Fibroblast of lung (primary cell): Measurements from ENCODE around the gene KRT4. TPM values are rescaled to one million over a fixed set of nuclear protein-coding genes. Genes with fewer than 3 reads are reported as not detected.

Experiments used
- DNase-seq, 2 donors: peaks; one replicate each; pipeline versions ENCODE4 v3.0.0 to v3.0.0-alpha.2; 2010; ENCODE audit warnings: low read depth in 2 of 2
- H2AFZ ChIP-seq: 2 replicates; pipeline ENCODE4 v1.5.1; 2012; ENCODE audit warnings: low read length, control low read depth, inconsistent platforms
- H3K27ac ChIP-seq: 2 replicates; pipeline ENCODE4 v1.5.1; 2011; ENCODE audit warnings: low read length, control low read depth; ENCODE audit not compliant: insufficient read depth
- H3K27me3 ChIP-seq: 2 replicates; pipeline ENCODE4 v1.5.1; 2011; ENCODE audit warnings: mild to moderate bottlenecking, low read length; ENCODE audit not compliant: control insufficient read depth, insufficient read depth
- H3K36me3 ChIP-seq: 2 replicates; pipeline ENCODE4 v1.5.1; 2011; ENCODE audit warnings: low read length; ENCODE audit not compliant: control insufficient read depth, insufficient read depth
- H3K4me1 ChIP-seq: 2 replicates; pipeline ENCODE4 v1.5.1; 2011; ENCODE audit warnings: low read length; ENCODE audit not compliant: control insufficient read depth, insufficient read depth; ENCODE audit errors: extremely low read depth
- H3K4me2 ChIP-seq: 2 replicates; pipeline ENCODE4 v1.5.1; 2011; ENCODE audit warnings: low read length, control low read depth; ENCODE audit not compliant: insufficient read depth; ENCODE audit errors: extremely low read depth
- H3K4me3 ChIP-seq, 4 experiments: fragments of 200-600 bp in 1 of 4; sonication (generic) in 1 of 4; replicated peaks in 1 of 4; 2 replicates each; pipeline ENCODE4 v1.5.1; 2011 to 2016; ENCODE audit warnings: low read length in 4 of 4, low read depth in 3 of 4, mild to moderate bottlenecking in 3 of 4, control low read depth in 2 of 4, inconsistent platforms in 1 of 4, mixed read lengths in 1 of 4; ENCODE audit not compliant: insufficient read depth in 1 of 4; ENCODE audit errors: control extremely low read depth in 1 of 4
- H3K79me2 ChIP-seq: 2 replicates; pipeline ENCODE4 v1.5.1; 2012; ENCODE audit warnings: mild to moderate bottlenecking, low read length, inconsistent platforms; ENCODE audit not compliant: control insufficient read depth, insufficient read depth
- H3K9ac ChIP-seq: 2 replicates; pipeline ENCODE4 v1.5.1; 2011; ENCODE audit warnings: mild to moderate bottlenecking, low read length, control low read depth; ENCODE audit not compliant: insufficient read depth
- H3K9me3 ChIP-seq: 2 replicates; pipeline ENCODE4 v1.5.1; 2012; ENCODE audit warnings: low read depth, low read length; ENCODE audit not compliant: control insufficient read depth, insufficient read depth
- H4K20me1 ChIP-seq: 2 replicates; pipeline ENCODE4 v1.5.1; 2011; ENCODE audit warnings: low read length; ENCODE audit not compliant: control insufficient read depth, insufficient read depth; ENCODE audit errors: extremely low read depth
- CTCF ChIP-seq, 2 donors: IDR thresholded peaks in 1 of 2; conservative IDR thresholded peaks in 1 of 2; 1 replicate in 1 of 2; 2 replicates in 1 of 2; pipeline ENCODE4 v1.5.1; 2011 to 2012; ENCODE audit warnings: low read length in 2 of 2, control low read depth in 1 of 2, inconsistent platforms in 1 of 2, low read depth in 1 of 2, mild to moderate bottlenecking in 1 of 2
- EZH2 ChIP-seq: IDR thresholded peaks from 2 replicates; pipeline ENCODE4 v1.5.1; 2012; ENCODE audit warnings: low read length, control low read depth, mild to moderate bottlenecking; ENCODE audit errors: missing control alignments
- polyA plus RNA-seq, 2 donors: library from polyadenylated mRNA; depleted of rRNA in 1 of 2; stranded (reverse) in 1 of 2; unstranded in 1 of 2; fragments of >200 nt; gene quantifications; 2 replicates each; pipeline ENCODE4 v1.2.1, GENCODE V29; 2011 to 2012; ENCODE audit warnings: missing spikeins in 1 of 2
- total RNA-seq: library from RNA; depleted of rRNA; stranded (reverse); fragments of >200 nt; gene quantifications from 2 replicates; pipeline ENCODE4 v1.2.1, GENCODE V29; 2014

Gene KRT4
- total and polyA plus RNA-seq, 2 donors (not counting 1 experiment from before 2014, with no cell fraction given), result under 0.01 to 0.23 TPM

DNA sequence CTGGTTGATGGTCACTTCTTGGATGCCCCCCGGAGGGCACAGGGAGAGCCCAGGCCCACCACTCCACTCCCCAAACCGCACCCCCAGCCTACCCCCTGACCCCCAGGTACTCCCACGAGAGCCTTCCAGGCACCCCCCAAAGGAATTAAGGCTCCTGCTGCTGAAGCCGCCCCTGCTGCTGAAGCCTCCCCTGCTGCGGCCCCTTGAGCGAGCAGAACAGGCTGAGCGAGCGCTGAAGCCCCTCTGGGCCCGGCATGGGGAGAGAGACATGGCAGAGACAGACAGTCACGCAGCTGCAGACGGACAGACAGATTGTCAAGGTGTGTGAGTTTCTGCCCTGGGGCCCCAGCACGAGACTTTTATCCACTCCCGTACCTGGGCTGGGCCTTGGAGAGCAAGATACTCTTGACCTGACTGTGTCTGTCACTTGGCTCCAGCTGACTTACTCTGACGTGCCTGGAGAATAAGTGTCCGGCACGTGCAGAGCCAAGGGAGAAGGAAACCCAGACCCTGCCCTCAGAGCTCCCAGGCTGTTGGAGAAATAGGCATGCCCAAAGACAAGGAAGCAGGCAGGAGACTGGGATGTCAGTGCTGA, 34.8 kb upstream of the KRT4 start, which contains the start of gene KRT78:
KRT78 (minus strand) TSS at position 334 of the 595 bp plus-strand sequence; CDS start at position 270, 64 bp downstream.
- H3K4me3 ChIP-seq, result no peak within 1 kb of the TSS
- H3K36me3 ChIP-seq, result no peaks in the 10 kb centered on the region
- H3K9me3 ChIP-seq, result no peaks in the 10 kb centered on the region
- peaks cover 2% of the 10 kb centered on the region for H3K27me3 ChIP-seq
- no peaks in the 10 kb centered on the region for H3K4me1 ChIP-seq
- no peak within 1 kb of the TSS for H3K4me2 ChIP-seq
- no peaks in the 10 kb centered on the region for H4K20me1 ChIP-seq
- no peak within 1 kb of the TSS for H3K9ac ChIP-seq
- no peak for DNase-seq
- H2AFZ ChIP-seq, result no peak within 1 kb of the TSS
- H3K79me2 ChIP-seq, result no peaks in the 10 kb centered on the region
- TF ChIP-seq CTCF (conservative IDR thresholded peaks at IDR 0.05 in 1 of 2, IDR thresholded peaks at IDR 0.05 in 1 of 2; ENCODE audit: low read depth in 1 of 2, low read length in 2 of 2) (no peak), EZH2 (no peak)
- no peak within 1 kb of the TSS for H3K27ac ChIP-seq

- Histone ChIP-seq H3K9me3 (no peaks in the 10 kb centered on the region), H3K4me1 (no peaks in the 10 kb centered on the region), H4K20me1 (no peaks in the 10 kb centered on the region), H3K79me2 (no peaks in the 10 kb centered on the region), H2AFZ (no peak overlapping the region), H3K36me3 (no peaks in the 10 kb centered on the region), H3K4me3 (no peak overlapping the region), H3K4me2 (no peak overlapping the region), H3K27me3 (peaks cover 2% of the 10 kb centered on the region), H3K9ac (no peak overlapping the region), H3K27ac (no peak overlapping the region)
- DNase-seq, result peak in 1 of 2 donors; percentile 67
- TF ChIP-seq CTCF (conservative IDR thresholded peaks at IDR 0.05 in 1 of 2, IDR thresholded peaks at IDR 0.05 in 1 of 2; ENCODE audit: low read depth in 1 of 2, low read length in 2 of 2), result no peak
- no peak for TF ChIP-seq EZH2
Observed at GRCh38 chr12:52847335-52848102, 33.6 kb upstream of the KRT4 start.

DNA sequence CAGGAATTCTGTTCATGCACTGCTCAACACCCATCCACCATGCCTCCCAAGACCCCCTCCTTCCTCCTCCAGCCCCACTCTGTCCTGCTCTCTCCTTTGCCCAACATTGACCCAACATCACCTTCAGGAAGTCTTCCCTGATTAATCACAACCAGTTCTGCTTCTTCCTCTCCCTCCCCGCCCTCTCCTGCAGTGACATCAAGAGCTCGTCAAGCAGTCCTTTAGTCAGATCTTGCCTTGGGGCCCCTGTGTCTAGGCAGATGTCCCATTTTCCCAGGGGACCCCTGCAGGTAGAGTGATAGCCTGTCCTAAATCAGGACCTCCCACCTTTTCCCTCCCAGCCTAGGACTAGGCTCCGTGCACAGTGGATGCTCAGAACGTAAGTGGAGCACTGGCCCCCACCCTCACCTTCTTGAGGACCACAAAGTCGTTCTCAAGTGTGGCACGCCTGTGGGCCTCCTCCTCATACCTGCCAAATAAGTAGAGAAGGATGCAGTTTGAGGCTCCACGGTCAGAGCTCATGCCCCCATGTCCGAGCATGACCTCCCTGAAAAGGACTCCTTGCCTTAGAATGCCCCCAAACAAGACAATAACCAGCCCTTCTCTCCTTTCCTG, 32.5 kb upstream of the KRT4 start:
- no peak for TF ChIP-seq CTCF (conservative IDR thresholded peaks at IDR 0.05 in 1 of 2, IDR thresholded peaks at IDR 0.05 in 1 of 2; ENCODE audit: low read depth in 1 of 2, low read length in 2 of 2)
- TF ChIP-seq EZH2, result no peak
- no peak for DNase-seq
- H3K27me3 ChIP-seq, result no peaks in the 10 kb centered on the region
- H3K9ac ChIP-seq, result no peak overlapping the region
- H4K20me1 ChIP-seq, result no peaks in the 10 kb centered on the region
- no peaks in the 10 kb centered on the region for H3K79me2 ChIP-seq
- no peaks in the 10 kb centered on the region for H3K9me3 ChIP-seq
- no peaks in the 10 kb centered on the region for H3K4me1 ChIP-seq
- no peak overlapping the region for H2AFZ ChIP-seq
- H3K4me2 ChIP-seq, result no peak overlapping the region
- H3K36me3 ChIP-seq, result no peaks in the 10 kb centered on the region
- no peak overlapping the region for H3K4me3 ChIP-seq
- H3K27ac ChIP-seq, result no peak overlapping the region
